Measurements from ENCODE around the gene FUOM. TPM values are rescaled to one million over a fixed set of nuclear protein-coding genes. Genes with fewer than 3 reads are reported as not detected.
A peak's percentile ranks its signal among the peaks of the same experiment; 100 is the strongest.

Gene FUOM
- total RNA-seq, 2 experiments from 2014 or later, result 30.4 to 46.0 TPM

- TSS peak; percentile 46 for BruUV-seq (replicated peaks)
- H3K4me3 ChIP-seq (ENCODE audit: low read depth, low read length, poor library complexity, severe bottlenecking), result peak overlapping the region; percentile 99
- intact Hi-C loops (cut with micrococcal nuclease; ENCODE audit: unreplicated experiment), result loop anchor here (5.0 kb wide), 2 partner anchors 88 to 1238 kb away; partner anchors contain the start of genes TUBGCP2 and ZNF511
- H3K79me2 ChIP-seq (ENCODE audit: insufficient read depth, low read depth, low read length), result peaks cover 53% of the 10 kb centered on the region
- H3K9me3 ChIP-seq (ENCODE audit: low read length), result no peaks in the 10 kb centered on the region
- ChIA-PET CTCF (ENCODE audit: unreplicated experiment) (no interaction called here), POLR2A (no interaction called here)
- peak overlapping the region; percentile 96 for H3K4me2 ChIP-seq (ENCODE audit: low read length)
- H4K20me1 ChIP-seq (ENCODE audit: insufficient read depth, low read length), result no peaks in the 10 kb centered on the region
- H2AFZ ChIP-seq (ENCODE audit: low read length), result peak overlapping the region; percentile 34; the same call in 1 of the 2 replicates
- H3K4me1 ChIP-seq (ENCODE audit: insufficient read depth, low read length, poor library complexity, severe bottlenecking), result peaks cover 51% of the 10 kb centered on the region
- no peak for DNase-seq (ENCODE audit: low spot score)
- TF ChIP-seq CTCF (conservative IDR thresholded peaks at IDR 0.05; ENCODE audit: low read length) (no peak), EZH2phosphoT487 (IDR thresholded peaks at IDR 0.05; ENCODE audit: borderline replicate concordance, low read depth, low read length) (no peak)
- peaks cover 44% of the 10 kb centered on the region for H3K36me3 ChIP-seq (ENCODE audit: insufficient read depth, low read length)
- peak overlapping the region; percentile 65 for H3K27ac ChIP-seq (ENCODE audit: low read depth, low read length, poor library complexity, severe bottlenecking)
- no peaks in the 10 kb centered on the region for H3K9me2 ChIP-seq (ENCODE audit: insufficient read depth, low read length)
These were observed 37.0 kb upstream of the FUOM start for GRCh38 chr10:133394801-133395221.

GRCh38 chr10:133394064-133394663 lies 36.3 kb upstream of the FUOM start, which contains the start of gene MTG1:
MTG1 (plus strand) TSS chr10:133394157; CDS start chr10:133394221, 64 bp downstream.
- no peaks in the 10 kb centered on the region for H3K9me2 ChIP-seq (ENCODE audit: insufficient read depth, low read length)
- TF ChIP-seq EZH2phosphoT487 (IDR thresholded peaks at IDR 0.05; ENCODE audit: borderline replicate concordance, low read depth, low read length), result no peak
- TF ChIP-seq CTCF (conservative IDR thresholded peaks at IDR 0.05; ENCODE audit: low read length), result no peak
- no TSS peak for BruUV-seq (replicated peaks)
- H3K79me2 ChIP-seq (ENCODE audit: insufficient read depth, low read depth, low read length), result peaks cover 53% of the 10 kb centered on the region
- H3K27ac ChIP-seq (ENCODE audit: low read depth, low read length, poor library complexity, severe bottlenecking), result peak within 1 kb of the TSS; percentile 99
- peaks cover 56% of the 10 kb centered on the region for H3K4me1 ChIP-seq (ENCODE audit: insufficient read depth, low read length, poor library complexity, severe bottlenecking)
- H3K4me2 ChIP-seq (ENCODE audit: low read length), result peak within 1 kb of the TSS; percentile 96
- H2AFZ ChIP-seq (ENCODE audit: low read length), result peak within 1 kb of the TSS; percentile 34; the same call in 1 of the 2 replicates
- ChIA-PET CTCF (ENCODE audit: unreplicated experiment) (no interaction called here), POLR2A (no interaction called here)
- intact Hi-C loops (cut with micrococcal nuclease; ENCODE audit: unreplicated experiment), result loop anchor here (5.0 kb wide), 2 partner anchors 87 to 1237 kb away; partner anchors contain the start of genes TUBGCP2 and ZNF511
- H3K4me3 ChIP-seq (ENCODE audit: low read depth, low read length, poor library complexity, severe bottlenecking), result peak within 1 kb of the TSS; percentile 99
- H3K36me3 ChIP-seq (ENCODE audit: insufficient read depth, low read length), result peaks cover 37% of the 10 kb centered on the region
- H4K20me1 ChIP-seq (ENCODE audit: insufficient read depth, low read length), result no peaks in the 10 kb centered on the region
- DNase-seq (ENCODE audit: low spot score), result peak; percentile 97
- H3K9me3 ChIP-seq (ENCODE audit: low read length), result no peaks in the 10 kb centered on the region

All from OCI-LY7 (cell line).